Activated T-helper 17 cell treated with anti-CD3 and anti-CD28 coated beads, Interleukin-2, amount 50 U/mL, for 72 hours (primary cell): ENCODE measurements around the gene CYB5D1. TPM values are rescaled to one million over a fixed set of nuclear protein-coding genes. Genes with fewer than 3 reads are reported as not detected.

Experiments
- ATAC-seq: fragments of 150-1000 bp; cut with Tn5 transposase; replicated peaks from 2 replicates; pipeline ENCODE4 v1.10.0; 2021; ENCODE audit warnings: mild to moderate bottlenecking, moderate library complexity
- H3K27ac Mint-ChIP-seq: one replicate; pipeline ENCODE4 v1.8.0; 2022; ENCODE audit warnings: mixed read lengths
- H3K27me3 Mint-ChIP-seq: one replicate; pipeline ENCODE4 v1.8.0; 2022; ENCODE audit warnings: mixed read lengths
- H3K36me3 Mint-ChIP-seq: one replicate; pipeline ENCODE4 v1.8.0; 2022; ENCODE audit warnings: low read depth, mild to moderate bottlenecking, mixed read lengths
- H3K4me1 Mint-ChIP-seq: one replicate; pipeline ENCODE4 v1.8.0; 2022; ENCODE audit warnings: mixed read lengths
- H3K4me3 Mint-ChIP-seq: one replicate; pipeline ENCODE4 v1.8.0; 2022; ENCODE audit warnings: mild to moderate bottlenecking, mixed read lengths
- H3K9me3 Mint-ChIP-seq: one replicate; pipeline ENCODE4 v1.8.0; 2022; ENCODE audit warnings: mixed read lengths
- total RNA-seq, 2 donors: library from RNA; stranded (reverse); gene quantifications; one replicate each; pipeline ENCODE4 v1.2.3, GENCODE V29; 2022

Gene CYB5D1
- total RNA-seq, 2 donors from 2014 or later = 14.8 to 19.4 TPM

GRCh38 chr17:7838090-7839075, 19.4 kb upstream of the CYB5D1 start:
- peaks cover 74% of the 10 kb centered on the region for H3K36me3 Mint-ChIP-seq
- H3K27ac Mint-ChIP-seq = peak overlapping the region; percentile 98
- ATAC-seq = no peak
- H3K4me3 Mint-ChIP-seq = peak overlapping the region; percentile 83
- no peaks in the 10 kb centered on the region for H3K27me3 Mint-ChIP-seq
- no peaks in the 10 kb centered on the region for H3K9me3 Mint-ChIP-seq
- H3K4me1 Mint-ChIP-seq = peaks cover 42% of the 10 kb centered on the region

GRCh38 chr17:7839190-7839875, 18.5 kb upstream of the CYB5D1 start:
- H3K4me1 Mint-ChIP-seq = peaks cover 39% of the 10 kb centered on the region
- peak overlapping the region; percentile 83 for H3K4me3 Mint-ChIP-seq
- peak overlapping the region; percentile 79 for H3K27ac Mint-ChIP-seq
- no peaks in the 10 kb centered on the region for H3K27me3 Mint-ChIP-seq
- H3K36me3 Mint-ChIP-seq = peaks cover 83% of the 10 kb centered on the region
- no peak for ATAC-seq
- H3K9me3 Mint-ChIP-seq = no peaks in the 10 kb centered on the region

- Mint-ChIP-seq H3K27me3 (no peaks in the 10 kb centered on the region), H3K27ac (peak overlapping the region; percentile 93), H3K4me1 (peaks cover 39% of the 10 kb centered on the region), H3K9me3 (no peaks in the 10 kb centered on the region), H3K4me3 (peak overlapping the region; percentile 83), H3K36me3 (peaks cover 85% of the 10 kb centered on the region)
- ATAC-seq = no peak
These were observed 17.9 kb upstream of the CYB5D1 start for GRCh38 chr17:7839876-7840261.

GRCh38 chr17:7840441-7840840, 17.4 kb upstream of the CYB5D1 start:
- Mint-ChIP-seq H3K4me3 (peak overlapping the region; percentile 83), H3K27me3 (no peaks in the 10 kb centered on the region), H3K4me1 (peaks cover 39% of the 10 kb centered on the region), H3K36me3 (peaks cover 85% of the 10 kb centered on the region), H3K27ac (peak overlapping the region; percentile 93), H3K9me3 (no peaks in the 10 kb centered on the region)
- no peak for ATAC-seq

- Mint-ChIP-seq H3K4me1 (peaks cover 44% of the 10 kb centered on the region), H3K27me3 (no peaks in the 10 kb centered on the region), H3K27ac (peak overlapping the region; percentile 93), H3K36me3 (peaks cover 88% of the 10 kb centered on the region), H3K9me3 (no peaks in the 10 kb centered on the region), H3K4me3 (peak overlapping the region; percentile 83)
- no peak for ATAC-seq
These were observed 16.9 kb upstream of the CYB5D1 start for GRCh38 chr17:7840875-7841274.

- peak overlapping the region; percentile 93 for H3K27ac Mint-ChIP-seq
- ATAC-seq = peak; percentile 61
- no peaks in the 10 kb centered on the region for H3K9me3 Mint-ChIP-seq
- H3K4me1 Mint-ChIP-seq = peaks cover 46% of the 10 kb centered on the region
- H3K27me3 Mint-ChIP-seq = no peaks in the 10 kb centered on the region
- peak overlapping the region; percentile 83 for H3K4me3 Mint-ChIP-seq
- H3K36me3 Mint-ChIP-seq = peaks cover 88% of the 10 kb centered on the region
These were observed 16.3 kb upstream of the CYB5D1 start for GRCh38 chr17:7841396-7841914.

- Mint-ChIP-seq H3K4me3 (peak overlapping the region; percentile 83), H3K27me3 (no peaks in the 10 kb centered on the region), H3K27ac (peak overlapping the region; percentile 93), H3K4me1 (peaks cover 46% of the 10 kb centered on the region), H3K36me3 (peaks cover 91% of the 10 kb centered on the region), H3K9me3 (no peaks in the 10 kb centered on the region)
- ATAC-seq = peak; percentile 25
These were observed 15.9 kb upstream of the CYB5D1 start for GRCh38 chr17:7841915-7842379.

GRCh38 chr17:7842380-7843256, 15.2 kb upstream of the CYB5D1 start:
- Mint-ChIP-seq H3K27me3 (no peaks in the 10 kb centered on the region), H3K27ac (peak overlapping the region; percentile 93), H3K9me3 (no peaks in the 10 kb centered on the region), H3K4me3 (peak overlapping the region; percentile 83), H3K36me3 (peaks cover 91% of the 10 kb centered on the region), H3K4me1 (peaks cover 39% of the 10 kb centered on the region)
- ATAC-seq = peak; percentile 62

- peaks cover 92% of the 10 kb centered on the region for H3K36me3 Mint-ChIP-seq
- no peaks in the 10 kb centered on the region for H3K9me3 Mint-ChIP-seq
- H3K27me3 Mint-ChIP-seq = no peaks in the 10 kb centered on the region
- peak overlapping the region; percentile 83 for H3K4me3 Mint-ChIP-seq
- peaks cover 37% of the 10 kb centered on the region for H3K4me1 Mint-ChIP-seq
- ATAC-seq = peak; percentile 1
- H3K27ac Mint-ChIP-seq = peak overlapping the region; percentile 93
These were observed 14.6 kb upstream of the CYB5D1 start for GRCh38 chr17:7843257-7843535.

GRCh38 chr17:7843536-7844291, 14.1 kb upstream of the CYB5D1 start:
- Mint-ChIP-seq H3K27ac (peak overlapping the region; percentile 93), H3K9me3 (no peaks in the 10 kb centered on the region), H3K27me3 (no peaks in the 10 kb centered on the region), H3K36me3 (peaks cover 95% of the 10 kb centered on the region), H3K4me1 (peaks cover 32% of the 10 kb centered on the region), H3K4me3 (peak overlapping the region; percentile 83)
- peak; percentile 13 for ATAC-seq

GRCh38 chr17:7844292-7845154, 13.3 kb upstream of the CYB5D1 start:
- peak overlapping the region; percentile 93 for H3K27ac Mint-ChIP-seq
- peak overlapping the region; percentile 83 for H3K4me3 Mint-ChIP-seq
- no peaks in the 10 kb centered on the region for H3K9me3 Mint-ChIP-seq
- H3K27me3 Mint-ChIP-seq = no peaks in the 10 kb centered on the region
- H3K36me3 Mint-ChIP-seq = peaks cover 95% of the 10 kb centered on the region
- H3K4me1 Mint-ChIP-seq = peaks cover 25% of the 10 kb centered on the region
- ATAC-seq = peak; percentile 58

- H3K4me1 Mint-ChIP-seq = peaks cover 17% of the 10 kb centered on the region
- peak overlapping the region; percentile 93 for H3K27ac Mint-ChIP-seq
- no peaks in the 10 kb centered on the region for H3K9me3 Mint-ChIP-seq
- H3K4me3 Mint-ChIP-seq = peak overlapping the region; percentile 83
- no peak for ATAC-seq
- peaks cover 95% of the 10 kb centered on the region for H3K36me3 Mint-ChIP-seq
- H3K27me3 Mint-ChIP-seq = no peaks in the 10 kb centered on the region
These were observed 12.3 kb upstream of the CYB5D1 start for GRCh38 chr17:7845359-7846062.
